AG09309 (cell line): Measurements from ENCODE around the gene AGAP3.

ENCODE experiments used
- DNase-seq: peaks from one replicate; pipeline ENCODE4 v3.0.0-alpha.2; 2010; ENCODE audit warnings: low read depth
- H3K4me3 ChIP-seq: 2 replicates; pipeline ENCODE4 v1.5.1; 2011; ENCODE audit warnings: mild to moderate bottlenecking, low read depth, low read length, moderate library complexity; ENCODE audit not compliant: control insufficient read depth
- TF ChIP-seq, protein P1 (sequence below): IDR thresholded peaks from 2 replicates; pipeline ENCODE4 v1.5.1; 2011; ENCODE audit warnings: mild to moderate bottlenecking, low read depth, low read length, inconsistent platforms; ENCODE audit not compliant: insufficient read depth, control insufficient read depth; ENCODE audit errors: missing control alignments

Gene AGAP3

DNA sequence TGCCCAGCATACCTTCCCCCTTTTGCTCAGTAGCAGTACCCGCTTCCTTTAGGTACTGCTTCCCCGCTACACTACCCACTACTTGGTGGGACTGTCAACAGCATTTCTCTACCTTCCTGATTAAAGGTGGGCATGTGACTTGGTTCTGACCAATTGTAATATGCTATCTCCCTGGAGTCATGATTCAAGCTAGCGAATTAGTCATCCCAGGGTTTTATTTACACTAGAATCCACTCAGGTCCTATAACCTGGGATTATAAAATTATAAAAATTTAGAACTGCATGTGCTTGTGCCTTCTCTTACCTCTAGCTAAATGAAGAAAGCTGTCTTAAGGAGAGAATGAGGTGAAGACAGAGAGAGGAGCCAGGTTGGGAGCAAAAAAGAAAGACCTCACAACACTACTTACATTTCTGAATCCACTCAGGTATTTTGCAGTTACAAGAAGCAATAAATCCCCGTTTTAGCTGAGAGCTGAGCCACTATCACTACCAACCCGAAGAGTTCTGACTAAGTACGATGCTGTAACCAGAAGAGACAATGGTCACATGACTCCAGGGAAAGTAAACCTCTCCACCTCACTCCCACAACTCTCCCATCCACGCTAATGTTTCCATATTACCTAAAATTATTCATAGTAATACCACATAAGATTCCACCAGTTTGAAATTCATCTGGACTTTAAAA is 71.5 kb downstream of the AGAP3 start:
- TF ChIP-seq, protein P1, sequence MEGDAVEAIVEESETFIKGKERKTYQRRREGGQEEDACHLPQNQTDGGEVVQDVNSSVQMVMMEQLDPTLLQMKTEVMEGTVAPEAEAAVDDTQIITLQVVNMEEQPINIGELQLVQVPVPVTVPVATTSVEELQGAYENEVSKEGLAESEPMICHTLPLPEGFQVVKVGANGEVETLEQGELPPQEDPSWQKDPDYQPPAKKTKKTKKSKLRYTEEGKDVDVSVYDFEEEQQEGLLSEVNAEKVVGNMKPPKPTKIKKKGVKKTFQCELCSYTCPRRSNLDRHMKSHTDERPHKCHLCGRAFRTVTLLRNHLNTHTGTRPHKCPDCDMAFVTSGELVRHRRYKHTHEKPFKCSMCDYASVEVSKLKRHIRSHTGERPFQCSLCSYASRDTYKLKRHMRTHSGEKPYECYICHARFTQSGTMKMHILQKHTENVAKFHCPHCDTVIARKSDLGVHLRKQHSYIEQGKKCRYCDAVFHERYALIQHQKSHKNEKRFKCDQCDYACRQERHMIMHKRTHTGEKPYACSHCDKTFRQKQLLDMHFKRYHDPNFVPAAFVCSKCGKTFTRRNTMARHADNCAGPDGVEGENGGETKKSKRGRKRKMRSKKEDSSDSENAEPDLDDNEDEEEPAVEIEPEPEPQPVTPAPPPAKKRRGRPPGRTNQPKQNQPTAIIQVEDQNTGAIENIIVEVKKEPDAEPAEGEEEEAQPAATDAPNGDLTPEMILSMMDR = no peak

DNA sequence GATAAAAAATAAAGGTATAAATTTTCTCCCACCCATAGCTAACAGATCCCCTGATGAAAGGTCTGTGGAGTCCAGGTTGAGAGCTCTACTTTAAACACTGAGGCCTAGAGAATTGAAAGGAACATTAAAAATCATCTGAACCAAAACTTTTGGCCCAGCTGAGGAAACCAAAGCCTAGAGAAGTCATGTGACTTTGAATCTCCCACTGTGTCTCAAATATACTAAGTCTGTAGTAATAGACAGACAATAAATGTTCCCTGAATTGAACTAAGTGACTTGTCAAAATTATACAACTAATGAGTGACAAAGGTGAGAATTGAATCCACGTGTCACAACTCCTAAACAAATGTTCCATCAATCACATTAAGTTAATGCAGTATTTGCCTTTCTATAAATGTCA is 75.5 kb downstream of the AGAP3 start:
- no peak overlapping the region for H3K4me3 ChIP-seq
- no peak for DNase-seq
- TF ChIP-seq, protein P1 = no peak

More for the DNA sequence above, 71.5 kb downstream of the AGAP3 start:
- DNase-seq = no peak
- H3K4me3 ChIP-seq = no peak overlapping the region

DNA sequence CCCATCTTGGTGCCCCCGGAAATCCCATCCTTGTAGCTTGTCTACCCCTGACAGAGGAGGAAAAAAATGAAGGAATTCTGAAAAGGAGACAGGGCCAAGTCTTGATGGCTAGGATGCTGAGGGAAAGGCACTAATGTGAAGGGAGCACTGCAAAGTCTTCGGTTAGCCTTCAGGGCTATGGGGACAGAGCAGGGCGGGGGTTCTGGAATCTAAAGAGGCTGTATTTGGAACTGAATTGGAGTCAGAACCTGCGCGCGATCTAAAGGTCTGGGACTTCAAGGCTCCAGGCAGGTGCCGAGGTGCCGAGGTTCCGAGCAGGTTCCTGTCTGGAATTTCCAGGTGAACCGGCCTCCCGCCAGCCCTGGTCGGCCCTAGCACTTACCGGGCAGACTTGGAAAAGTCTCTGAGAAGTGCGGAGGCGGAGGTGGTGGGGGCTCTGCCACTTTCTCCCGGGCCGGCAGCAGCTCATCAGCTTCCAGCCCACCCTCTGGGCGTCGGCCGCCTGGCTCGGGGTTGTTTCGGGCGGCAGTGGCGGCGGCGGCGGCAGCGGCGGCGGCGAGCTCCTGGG is 80.4 kb downstream of the AGAP3 start:
- no peak overlapping the region for H3K4me3 ChIP-seq
- DNase-seq = no peak
- TF ChIP-seq, protein P1 = no peak

DNA sequence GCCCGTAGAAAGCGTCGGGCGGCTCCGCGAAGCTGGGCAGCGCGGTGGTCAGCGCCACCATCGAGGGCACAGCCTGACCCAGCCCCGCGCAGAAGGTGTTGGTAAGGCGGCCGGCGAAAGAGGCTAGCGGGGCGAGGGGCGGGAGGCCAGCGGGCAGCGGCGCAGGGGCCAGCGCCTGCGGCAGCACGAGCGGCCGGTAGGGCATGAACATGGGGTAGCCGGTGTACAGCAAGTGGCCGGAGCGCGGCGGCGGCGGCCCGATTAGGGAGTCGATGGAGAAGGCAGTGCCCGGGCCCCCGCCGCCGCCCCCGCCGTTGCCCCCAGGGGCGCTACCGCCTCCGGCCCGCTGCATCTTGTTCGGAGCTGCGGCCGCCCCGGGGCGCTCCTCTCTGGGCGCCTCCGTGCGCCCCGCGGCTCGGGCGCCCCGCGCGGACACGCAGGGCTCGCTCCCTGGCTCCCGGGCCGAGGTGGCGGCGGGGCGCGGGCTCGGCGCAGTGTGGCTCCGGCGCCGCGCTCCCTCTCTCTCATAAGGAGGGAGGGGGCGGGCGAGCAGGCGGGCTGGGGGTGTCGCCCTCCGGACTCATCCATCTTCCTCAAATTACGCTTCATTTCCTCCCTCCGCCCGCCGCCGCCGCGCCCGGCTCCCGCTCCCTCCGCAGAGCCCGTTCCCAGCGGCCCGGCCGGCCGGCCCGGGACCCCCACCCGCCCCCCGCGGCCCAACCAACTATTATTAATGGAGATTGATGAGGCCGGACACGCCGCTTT is 81.1 kb downstream of the AGAP3 start, which contains the start of gene GBX1:
Gene GBX1, minus strand, starts transcription at position 498 of the 765 bp plus-strand sequence. Its CDS starts 146 bp downstream, at position 352.
- no peak for DNase-seq
- TF ChIP-seq, protein P1 = no peak
- no peak within 1 kb of the TSS for H3K4me3 ChIP-seq

DNA sequence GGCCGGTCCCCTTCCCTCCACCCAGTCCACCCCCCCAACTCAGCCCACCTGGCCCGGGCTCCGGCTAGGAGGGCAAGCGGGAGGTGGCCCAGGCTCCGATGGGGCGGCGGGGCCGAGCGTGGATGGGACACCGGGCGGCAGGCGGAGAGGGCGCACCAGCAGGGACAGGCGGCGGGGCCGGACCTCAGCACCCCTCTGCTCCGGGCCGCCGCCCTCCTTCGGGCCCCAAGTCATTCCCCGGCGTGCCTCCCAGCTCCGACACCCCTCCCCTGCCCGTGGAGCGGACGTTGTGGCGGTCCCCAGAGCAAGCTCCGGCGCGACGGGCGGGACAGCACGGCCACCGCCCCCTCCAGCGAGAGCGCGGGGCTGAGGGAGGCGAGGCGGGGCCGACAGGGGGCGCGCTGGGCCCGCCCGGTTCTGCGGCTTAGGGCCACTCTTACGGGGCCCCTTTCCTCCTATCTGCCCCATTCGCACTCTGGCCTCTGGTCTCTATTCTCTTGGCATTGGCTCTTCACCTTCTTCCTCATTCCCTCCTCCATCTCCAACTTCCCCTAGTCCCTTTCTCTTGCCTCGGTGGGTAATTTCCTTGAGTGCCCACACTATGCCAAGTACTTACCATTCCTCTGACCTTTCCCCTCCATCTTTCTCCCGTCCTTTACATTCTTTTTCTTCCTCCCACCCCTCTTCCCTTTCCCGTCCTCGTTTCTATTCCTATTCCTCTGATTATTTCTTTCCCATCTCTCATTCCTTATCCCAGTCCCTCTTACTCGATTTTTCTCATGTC is 81.9 kb downstream of the AGAP3 start:
- DNase-seq = no peak
- no peak overlapping the region for H3K4me3 ChIP-seq
- TF ChIP-seq, protein P1 = peak; percentile 25

DNA sequence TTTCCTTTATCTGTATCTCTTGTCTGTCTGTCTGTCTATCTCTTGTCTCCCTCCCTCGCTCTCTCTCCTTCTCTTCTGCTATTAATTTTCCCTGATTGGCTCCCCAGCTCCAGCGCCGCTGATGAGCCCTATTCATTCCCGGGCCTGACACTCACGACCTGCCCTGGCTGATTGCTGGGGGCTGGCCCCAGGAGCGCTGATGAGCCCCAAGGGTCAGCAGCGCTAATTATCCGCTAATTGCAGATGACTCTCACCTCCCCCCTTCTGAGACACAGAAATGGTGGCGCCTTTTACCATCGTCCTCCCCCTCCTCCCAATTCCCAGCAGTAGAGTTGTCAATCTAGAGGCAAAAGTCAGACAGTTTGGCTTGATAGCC is 82.5 kb downstream of the AGAP3 start:
- DNase-seq = no peak
- TF ChIP-seq, protein P1 = no peak
- H3K4me3 ChIP-seq = no peak overlapping the region
